Activated CD8-positive, alpha-beta memory T cell treated with anti-CD3 and anti-CD28 coated beads, Interleukin-2, amount 50 U/mL, for 24 hours (primary cell): Measurements from ENCODE around the gene FIGNL1.

Experiments used
- DNase-seq: peaks from one replicate; pipeline ENCODE4 v3.0.0-alpha.2; 2020; ENCODE audit errors: extremely low read depth

FIGNL1 gene

GRCh38 chr7:50428911-50429310, 21.2 kb downstream of the FIGNL1 start:
- no peak for DNase-seq

GRCh38 chr7:50427518-50427917, 22.6 kb downstream of the FIGNL1 start:
- no peak for DNase-seq

GRCh38 chr7:50426280-50427045, 23.7 kb downstream of the FIGNL1 start:
- DNase-seq = no peak

- no peak for DNase-seq
Measured at GRCh38 chr7:50425318-50425717, 24.8 kb downstream of the FIGNL1 start.

- DNase-seq = no peak
Measured at GRCh38 chr7:50423860-50424259, 26.3 kb downstream of the FIGNL1 start.

GRCh38 chr7:50422858-50423257, 27.3 kb downstream of the FIGNL1 start:
- no peak for DNase-seq

- DNase-seq = no peak
Measured at GRCh38 chr7:50421043-50421442, 29.1 kb downstream of the FIGNL1 start.

- DNase-seq = no peak
Measured at GRCh38 chr7:50418526-50419290, 31.4 kb downstream of the FIGNL1 start.

GRCh38 chr7:50418086-50418515, 32.0 kb downstream of the FIGNL1 start:
- peak; percentile 54 for DNase-seq

GRCh38 chr7:50416527-50417182, 33.5 kb downstream of the FIGNL1 start:
- no peak for DNase-seq

- no peak for DNase-seq
Measured at GRCh38 chr7:50415844-50416364, 34.2 kb downstream of the FIGNL1 start.

GRCh38 chr7:50413561-50413960, 36.6 kb downstream of the FIGNL1 start:
- no peak for DNase-seq

- DNase-seq = no peak
Measured at GRCh38 chr7:50412973-50413372, 37.2 kb downstream of the FIGNL1 start.

- DNase-seq = no peak
Measured at GRCh38 chr7:50411332-50411731, 38.8 kb downstream of the FIGNL1 start.

- no peak for DNase-seq
Measured at GRCh38 chr7:50409856-50410745, 40.0 kb downstream of the FIGNL1 start.

GRCh38 chr7:50406935-50407334, 43.2 kb downstream of the FIGNL1 start:
- DNase-seq = no peak

- no peak for DNase-seq
Measured at GRCh38 chr7:50405221-50405620, 44.9 kb downstream of the FIGNL1 start.

GRCh38 chr7:50404392-50404791, 45.8 kb downstream of the FIGNL1 start:
- DNase-seq = no peak

GRCh38 chr7:50400114-50400513, 50.0 kb downstream of the FIGNL1 start:
- no peak for DNase-seq

- DNase-seq = no peak
Measured at GRCh38 chr7:50399635-50400034, 50.5 kb downstream of the FIGNL1 start.

- DNase-seq = no peak
Measured at GRCh38 chr7:50399206-50399605, 50.9 kb downstream of the FIGNL1 start.
